HEK293 (cell line): ENCODE measurements around the gene FILIP1.

ENCODE experiments used
- CTCF ChIA-PET: fragments of 350-600 bp; formaldehyde crosslinking; extraction: SDS; loops from one replicate; lab custom pipeline; 2021; ENCODE audit warnings: antibody characterized with exemption; lab: Yijun Ruan, JAX
- POLR2A ChIA-PET: fragments of 300-600 bp; formaldehyde crosslinking; extraction: SDS; loops from one replicate; lab custom pipeline; 2020; ENCODE audit warnings: antibody characterized with exemption, inconsistent platforms; lab: Yijun Ruan, JAX
- H3K27ac ChIP-seq: fragments of 200-500 bp; sonication (Bioruptor generic); 2 replicates; pipeline ENCODE4 v1.5.1; 2014; ENCODE audit warnings: low read depth, low read length, control low read depth, inconsistent platforms; ENCODE audit errors: extremely low read depth
- H3K36me3 ChIP-seq, 2 experiments: fragments of 200-500 bp in 1 of 2; sonication (Bioruptor generic) in 1 of 2; 1 replicate in 1 of 2; 2 replicates in 1 of 2; pipeline ENCODE4 v1.5.1; 2014 to 2017; ENCODE audit warnings: inconsistent platforms in 2 of 2, low read length in 2 of 2; ENCODE audit not compliant: control insufficient read depth in 2 of 2, insufficient read depth in 1 of 2
- H3K4me1 ChIP-seq: fragments of 200-500 bp; sonication (Bioruptor generic); 2 replicates; pipeline ENCODE4 v1.5.1; 2014; ENCODE audit warnings: mild to moderate bottlenecking, low read length, inconsistent platforms; ENCODE audit not compliant: control insufficient read depth, insufficient read depth
- H3K4me3 ChIP-seq: 2 replicates; pipeline ENCODE4 v1.5.1; 2011; ENCODE audit warnings: low read depth, mild to moderate bottlenecking, control low read depth, low read length, moderate library complexity
- H3K9me3 ChIP-seq: fragments of 200-500 bp; sonication (Bioruptor generic); 2 replicates; pipeline ENCODE4 v1.5.1; 2014; ENCODE audit warnings: low read depth, low read length, inconsistent platforms; ENCODE audit not compliant: control insufficient read depth, insufficient read depth
- BCL11B ChIP-seq: fragments of 450-650 bp; formaldehyde crosslinking; IDR thresholded peaks from 2 replicates; pipeline ENCODE4 v1.5.1; 2016; ENCODE audit warnings: low read depth, missing biosample characterization, missing genetic modification characterization
- FEZF1 ChIP-seq: fragments of 450-650 bp; formaldehyde crosslinking; IDR thresholded peaks from 2 replicates; pipeline ENCODE4 v1.5.1; 2016; ENCODE audit warnings: missing biosample characterization, missing genetic modification characterization
- GLIS1 ChIP-seq: fragments of 450-650 bp; formaldehyde crosslinking; IDR thresholded peaks from 2 replicates; pipeline ENCODE4 v1.5.1; 2016; ENCODE audit warnings: missing biosample characterization, missing genetic modification characterization
- IKZF3 ChIP-seq: fragments of 450-650 bp; IDR thresholded peaks from 2 replicates; pipeline ENCODE4 v1.5.0; 2018; ENCODE audit warnings: missing biosample characterization, mild to moderate bottlenecking, missing genetic modification characterization, moderate library complexity
- KLF1 ChIP-seq: fragments of 450-650 bp; formaldehyde crosslinking; IDR thresholded peaks from 2 replicates; pipeline ENCODE4 v1.5.1; 2016; ENCODE audit warnings: missing biosample characterization, missing genetic modification characterization
- PRDM1 ChIP-seq: fragments of 450-650 bp; formaldehyde crosslinking; IDR thresholded peaks from 2 replicates; pipeline ENCODE4; 2016; ENCODE audit warnings: missing biosample characterization, missing genetic modification characterization
- SALL2 ChIP-seq: fragments of 450-650 bp; formaldehyde crosslinking; IDR thresholded peaks from 2 replicates; pipeline ENCODE4 v1.5.0; 2017; ENCODE audit warnings: missing biosample characterization, mild to moderate bottlenecking, missing genetic modification characterization, borderline replicate concordance
- ZBTB17 ChIP-seq: fragments of 450-650 bp; formaldehyde crosslinking; IDR thresholded peaks from 2 replicates; pipeline ENCODE4 v1.5.1; 2016; ENCODE audit warnings: missing biosample characterization, missing genetic modification characterization
- ZEB2 ChIP-seq: fragments of 450-650 bp; formaldehyde crosslinking; IDR thresholded peaks from 2 replicates; pipeline ENCODE4 v1.5.1; 2016; ENCODE audit warnings: missing biosample characterization, missing genetic modification characterization
- ZFP69B ChIP-seq: fragments of 450-650 bp; formaldehyde crosslinking; IDR thresholded peaks from 2 replicates; pipeline ENCODE4 v1.5.1; 2016; ENCODE audit warnings: missing biosample characterization, missing genetic modification characterization
- ZNF132 ChIP-seq: fragments of 450-650 bp; formaldehyde crosslinking; IDR thresholded peaks from 2 replicates; pipeline ENCODE4 v1.5.1; 2017; ENCODE audit warnings: missing biosample characterization, missing genetic modification characterization, borderline replicate concordance
- ZNF221 ChIP-seq: fragments of 450-650 bp; formaldehyde crosslinking; IDR thresholded peaks from 2 replicates; pipeline ENCODE4 v1.5.1; 2017; ENCODE audit warnings: missing biosample characterization, missing genetic modification characterization, borderline replicate concordance
- ZNF23 ChIP-seq: fragments of 450-650 bp; formaldehyde crosslinking; IDR thresholded peaks from 2 replicates; pipeline ENCODE4 v1.5.1; 2016; ENCODE audit warnings: missing biosample characterization, missing genetic modification characterization, borderline replicate concordance
- ZNF335 ChIP-seq: fragments of 450-650 bp; formaldehyde crosslinking; conservative IDR thresholded peaks from 2 replicates; pipeline ENCODE4 v1.5.1; 2016; ENCODE audit warnings: missing biosample characterization, missing genetic modification characterization
- ZNF354C ChIP-seq: fragments of 450-650 bp; formaldehyde crosslinking; IDR thresholded peaks from 2 replicates; pipeline ENCODE4 v1.5.1; 2016; ENCODE audit warnings: missing biosample characterization, missing genetic modification characterization, low read depth, borderline replicate concordance
- ZNF391 ChIP-seq: fragments of 450-650 bp; formaldehyde crosslinking; IDR thresholded peaks from 2 replicates; pipeline ENCODE4 v1.5.1; 2016; ENCODE audit warnings: low read depth, missing biosample characterization, missing genetic modification characterization, borderline replicate concordance
- ZNF433 ChIP-seq: fragments of 450-650 bp; formaldehyde crosslinking; IDR thresholded peaks from 2 replicates; pipeline ENCODE4 v1.5.1; 2016; ENCODE audit warnings: missing biosample characterization, missing genetic modification characterization, low read depth
- ZNF510 ChIP-seq: fragments of 450-650 bp; formaldehyde crosslinking; IDR thresholded peaks from 2 replicates; pipeline ENCODE4 v1.5.1; 2018; ENCODE audit warnings: mild to moderate bottlenecking, missing genetic modification characterization, missing biosample characterization; ENCODE audit not compliant: insufficient replicate concordance
- ZNF555 ChIP-seq: fragments of 450-650 bp; formaldehyde crosslinking; conservative IDR thresholded peaks from 2 replicates; pipeline ENCODE4 v1.5.1; 2017; ENCODE audit warnings: missing biosample characterization, mild to moderate bottlenecking, missing genetic modification characterization, inconsistent platforms
- ZNF600 ChIP-seq: fragments of 450-650 bp; formaldehyde crosslinking; IDR thresholded peaks from 2 replicates; pipeline ENCODE4 v1.5.1; 2016; ENCODE audit warnings: missing biosample characterization, missing genetic modification characterization
- ZNF777 ChIP-seq: fragments of 450-650 bp; formaldehyde crosslinking; IDR thresholded peaks from 2 replicates; pipeline ENCODE4 v1.5.1; 2017; ENCODE audit warnings: missing biosample characterization, missing genetic modification characterization, borderline replicate concordance
- ZNF843 ChIP-seq: fragments of 450-650 bp; formaldehyde crosslinking; IDR thresholded peaks from 2 replicates; pipeline ENCODE4 v1.5.1; 2016; ENCODE audit warnings: missing biosample characterization, missing genetic modification characterization
- ZSCAN23 ChIP-seq: fragments of 450-650 bp; formaldehyde crosslinking; IDR thresholded peaks from 2 replicates; pipeline ENCODE4 v1.5.1; 2016; ENCODE audit warnings: missing biosample characterization, missing genetic modification characterization
- ZXDB ChIP-seq: fragments of 450-650 bp; formaldehyde crosslinking; IDR thresholded peaks from 2 replicates; pipeline ENCODE4 v1.5.1; 2016; ENCODE audit warnings: missing biosample characterization, missing genetic modification characterization
- TF ChIP-seq, protein P1 (sequence below): fragments of 450-650 bp; formaldehyde crosslinking; IDR thresholded peaks from 2 replicates; pipeline ENCODE4 v1.5.1; 2017; ENCODE audit warnings: missing biosample characterization, missing genetic modification characterization
- TF ChIP-seq, protein P2 (sequence below): fragments of 450-650 bp; formaldehyde crosslinking; IDR thresholded peaks from 2 replicates; pipeline ENCODE4 v1.5.1; 2016; ENCODE audit warnings: missing biosample characterization, missing genetic modification characterization

The FILIP1 gene

DNA sequence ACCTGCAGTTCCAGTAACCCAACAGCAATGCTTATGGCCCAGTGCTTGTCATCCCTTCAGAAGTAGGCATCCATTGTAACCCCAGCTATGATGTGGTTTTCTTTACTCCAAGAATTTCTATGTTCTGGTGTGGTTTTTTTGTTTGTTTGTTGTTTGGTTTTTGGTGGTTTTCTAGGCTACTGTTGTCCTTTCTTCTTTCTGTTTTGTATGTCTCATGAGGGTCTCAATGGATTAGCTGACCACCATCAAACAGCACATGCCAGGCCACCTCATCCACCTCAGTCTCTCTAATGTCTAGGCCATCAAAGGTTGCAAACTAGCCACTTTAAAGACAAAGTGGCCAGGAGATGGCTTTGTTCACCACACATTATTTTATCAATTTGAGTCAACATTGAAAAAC, 149.6 kb downstream of the FILIP1 start:
- no peak overlapping the region for H3K27ac ChIP-seq
- ChIA-PET POLR2A (no interaction called here), CTCF (interaction anchor here (0.6 to 1.6 kb wide), 3 partner anchors 23 to 271 kb away, joined by 3 to 4 read pairs (median 3); no protein-coding TSS in a partner anchor)
- peaks cover 16% of the 10 kb centered on the region for H3K4me1 ChIP-seq
- no peaks in the 10 kb centered on the region for H3K36me3 ChIP-seq
- no peaks in the 10 kb centered on the region for H3K9me3 ChIP-seq
- no peak overlapping the region for H3K4me3 ChIP-seq
- TF ChIP-seq, protein P1, sequence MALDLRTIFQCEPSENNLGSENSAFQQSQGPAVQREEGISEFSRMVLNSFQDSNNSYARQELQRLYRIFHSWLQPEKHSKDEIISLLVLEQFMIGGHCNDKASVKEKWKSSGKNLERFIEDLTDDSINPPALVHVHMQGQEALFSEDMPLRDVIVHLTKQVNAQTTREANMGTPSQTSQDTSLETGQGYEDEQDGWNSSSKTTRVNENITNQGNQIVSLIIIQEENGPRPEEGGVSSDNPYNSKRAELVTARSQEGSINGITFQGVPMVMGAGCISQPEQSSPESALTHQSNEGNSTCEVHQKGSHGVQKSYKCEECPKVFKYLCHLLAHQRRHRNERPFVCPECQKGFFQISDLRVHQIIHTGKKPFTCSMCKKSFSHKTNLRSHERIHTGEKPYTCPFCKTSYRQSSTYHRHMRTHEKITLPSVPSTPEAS, result no peak

DNA sequence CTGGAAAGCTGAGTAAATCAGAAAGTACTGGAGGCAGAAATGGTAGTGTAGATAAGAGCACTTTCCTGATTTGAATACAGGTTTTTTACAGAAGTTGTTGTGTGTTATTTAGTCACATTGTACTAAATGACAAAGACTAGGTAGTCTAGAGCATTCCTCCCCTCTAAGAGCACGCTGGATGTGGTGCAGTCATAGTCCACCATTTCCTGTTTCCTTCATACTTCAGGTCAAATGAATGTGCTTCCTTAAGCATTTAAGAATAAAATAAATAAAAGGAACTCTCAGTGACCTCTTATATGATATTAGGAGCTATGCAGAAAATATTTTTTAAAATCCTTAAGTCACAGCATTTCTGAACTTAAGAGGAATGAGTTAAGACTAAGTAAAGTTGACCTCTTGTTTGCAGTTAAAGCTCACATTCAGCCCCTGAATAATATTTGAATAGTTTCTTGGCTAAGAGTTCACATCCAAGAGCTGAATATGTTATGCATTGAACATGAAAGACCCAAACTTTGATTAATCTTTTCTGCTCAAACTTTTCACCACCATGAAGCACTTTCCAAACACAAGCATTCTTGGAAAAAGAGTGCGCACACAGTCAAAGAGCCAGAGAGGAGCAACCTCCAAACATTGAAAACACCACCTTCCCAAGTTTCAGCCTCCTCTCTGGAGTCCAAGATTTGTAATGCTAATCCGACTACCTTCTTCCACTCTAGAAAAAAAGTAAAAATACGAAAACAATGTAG, 155.6 kb downstream of the FILIP1 start:
- H3K4me3 ChIP-seq, result no peak overlapping the region
- ChIA-PET POLR2A (interaction anchor here (0.6 kb wide), 1 partner anchor 27 kb away, joined by 3 read pairs; no protein-coding TSS in a partner anchor), CTCF (interaction anchor here (0.7 to 1.5 kb wide), 3 partner anchors 10 to 229 kb away, joined by 3 to 7 read pairs (median 3); no protein-coding TSS in a partner anchor)
- no peak for TF ChIP-seq GLIS1 (tag by site-specific recombination)
- TF ChIP-seq KLF1 (tag by site-specific recombination), result no peak
- no peak for TF ChIP-seq SALL2
- TF ChIP-seq ZNF132 (tag by site-specific recombination), result no peak
- no peak for TF ChIP-seq ZNF23 (tag by site-specific recombination)
- no peak for TF ChIP-seq ZNF555
- TF ChIP-seq ZFP69B (tag by site-specific recombination), result no peak
- TF ChIP-seq ZNF354C (tag by site-specific recombination), result no peak
- no peak for TF ChIP-seq ZNF221 (tag by site-specific recombination)
- no peak for TF ChIP-seq ZEB2 (tag by site-specific recombination)
- TF ChIP-seq ZNF510 (tag by site-specific recombination), result no peak
- TF ChIP-seq ZBTB17, result no peak
- no peak for TF ChIP-seq ZNF433
- no peaks in the 10 kb centered on the region for H3K9me3 ChIP-seq
- no peak overlapping the region for H3K27ac ChIP-seq
- peaks cover 15% of the 10 kb centered on the region for H3K4me1 ChIP-seq
- H3K36me3 ChIP-seq, result no peaks in the 10 kb centered on the region

DNA sequence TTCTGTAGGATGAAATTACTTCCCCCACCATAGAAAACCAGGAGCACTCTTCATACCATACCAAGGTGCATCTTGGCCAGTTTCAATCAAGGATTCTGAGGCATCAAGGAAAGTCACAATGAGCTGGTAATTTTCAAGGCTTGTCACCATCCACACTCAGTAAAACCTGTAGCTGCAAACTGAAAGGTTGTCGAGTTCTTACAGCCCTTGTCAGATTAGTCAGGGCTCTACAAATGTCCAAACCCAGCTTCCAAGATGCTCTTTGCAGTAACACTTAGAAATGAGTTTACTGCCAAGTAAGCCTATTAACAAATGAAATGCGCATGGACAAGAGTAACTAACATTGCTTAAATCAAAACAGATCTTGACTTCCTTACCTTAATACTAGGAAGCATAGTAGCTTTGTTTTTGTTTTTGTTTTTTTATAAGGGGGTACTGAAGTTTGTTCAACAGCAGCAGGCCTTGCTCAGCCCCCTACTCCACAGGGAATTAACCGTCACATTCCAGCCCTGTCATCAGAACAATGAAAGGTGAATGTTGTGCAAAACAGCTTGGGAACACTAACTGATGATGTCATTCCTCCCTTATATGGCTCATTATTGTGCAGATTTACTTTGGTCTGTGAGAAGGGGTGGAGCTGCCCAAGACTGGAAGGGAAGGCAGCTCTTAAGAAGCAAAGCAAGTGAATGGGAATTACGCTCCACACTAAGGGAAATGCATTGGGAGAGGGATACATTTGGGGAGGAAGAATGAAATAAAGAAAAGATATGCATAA, 159.1 kb downstream of the FILIP1 start:
- H3K4me3 ChIP-seq, result peak overlapping the region; percentile 9; the same call in 1 of the 2 replicates
- H3K4me1 ChIP-seq, result peaks cover 15% of the 10 kb centered on the region
- H3K9me3 ChIP-seq, result no peaks in the 10 kb centered on the region
- H3K36me3 ChIP-seq, result no peaks in the 10 kb centered on the region
- POLR2A ChIA-PET, result interaction anchor here (1.2 to 1.5 kb wide), 4 partner anchors 13 to 50 kb away, joined by 4 to 11 read pairs (median 5); partner anchors contain the start of gene TMEM30A
- CTCF ChIA-PET, result interaction anchor here (0.5 to 1.5 kb wide), 14 partner anchors 11 to 1210 kb away, joined by 3 to 6 read pairs (median 3); no protein-coding TSS in a partner anchor
- peak overlapping the region; percentile 6; the same call in 1 of the 2 replicates for H3K27ac ChIP-seq
- 0 out of 2 replicates have a peak, but pooled peaks have one; percentile 25 for TF ChIP-seq ZFP69B (tag by site-specific recombination)
- 0 out of 2 replicates have a peak, but pooled peaks have one; percentile 43 for TF ChIP-seq ZNF391 (tag by site-specific recombination)
- no peak for TF ChIP-seq ZNF843 (tag by site-specific recombination)
- TF ChIP-seq, protein P2, sequence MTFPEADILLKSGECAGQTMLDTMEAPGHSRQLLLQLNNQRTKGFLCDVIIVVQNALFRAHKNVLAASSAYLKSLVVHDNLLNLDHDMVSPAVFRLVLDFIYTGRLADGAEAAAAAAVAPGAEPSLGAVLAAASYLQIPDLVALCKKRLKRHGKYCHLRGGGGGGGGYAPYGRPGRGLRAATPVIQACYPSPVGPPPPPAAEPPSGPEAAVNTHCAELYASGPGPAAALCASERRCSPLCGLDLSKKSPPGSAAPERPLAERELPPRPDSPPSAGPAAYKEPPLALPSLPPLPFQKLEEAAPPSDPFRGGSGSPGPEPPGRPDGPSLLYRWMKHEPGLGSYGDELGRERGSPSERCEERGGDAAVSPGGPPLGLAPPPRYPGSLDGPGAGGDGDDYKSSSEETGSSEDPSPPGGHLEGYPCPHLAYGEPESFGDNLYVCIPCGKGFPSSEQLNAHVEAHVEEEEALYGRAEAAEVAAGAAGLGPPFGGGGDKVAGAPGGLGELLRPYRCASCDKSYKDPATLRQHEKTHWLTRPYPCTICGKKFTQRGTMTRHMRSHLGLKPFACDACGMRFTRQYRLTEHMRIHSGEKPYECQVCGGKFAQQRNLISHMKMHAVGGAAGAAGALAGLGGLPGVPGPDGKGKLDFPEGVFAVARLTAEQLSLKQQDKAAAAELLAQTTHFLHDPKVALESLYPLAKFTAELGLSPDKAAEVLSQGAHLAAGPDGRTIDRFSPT (tag by site-specific recombination), result peak; percentile 31; the same call in 1 of the 2 replicates
- TF ChIP-seq ZSCAN23, result no peak
- TF ChIP-seq PRDM1, result peak; percentile 92
- peak; percentile 69 for TF ChIP-seq IKZF3 (tag by site-specific recombination)
- peak; percentile 52; the same call in 1 of the 2 replicates for TF ChIP-seq ZXDB (tag by site-specific recombination)
- peak; percentile 68 for TF ChIP-seq FEZF1 (tag by site-specific recombination)
- TF ChIP-seq ZNF777 (tag by site-specific recombination), result no peak
- peak; percentile 62; the same call in 1 of the 2 replicates for TF ChIP-seq BCL11B (tag by site-specific recombination)
- TF ChIP-seq ZNF23 (tag by site-specific recombination), result no peak
- peak; percentile 56 for TF ChIP-seq ZNF335 (tag by site-specific recombination)
- peak; percentile 97 for TF ChIP-seq ZNF600 (tag by site-specific recombination)
